GM12864 (cell line): ENCODE data around the gene NEURL1B.

Experiments used
- DNase-seq: peaks from one replicate; pipeline ENCODE4 v3.0.0-alpha.2; 2011; ENCODE audit warnings: low read depth
- H3K4me3 ChIP-seq: 2 replicates; pipeline ENCODE4 v1.5.1; 2011; ENCODE audit warnings: mild to moderate bottlenecking, low read depth, low read length, control low read depth
- CTCF ChIP-seq: IDR thresholded peaks from 2 replicates; pipeline ENCODE4 v1.5.1; 2011; ENCODE audit warnings: low read depth, mild to moderate bottlenecking, moderate library complexity, low read length, control low read depth, inconsistent platforms; ENCODE audit errors: missing control alignments

Gene NEURL1B

GRCh38 chr5:172602783-172603231, 38.3 kb upstream of the NEURL1B start:
- no peak for TF ChIP-seq CTCF
- DNase-seq, result no peak
- H3K4me3 ChIP-seq, result no peak overlapping the region

- DNase-seq, result no peak
- no peak overlapping the region for H3K4me3 ChIP-seq
- TF ChIP-seq CTCF, result no peak
Observed at GRCh38 chr5:172603251-172603806, 37.7 kb upstream of the NEURL1B start.

- no peak for TF ChIP-seq CTCF
- no peak overlapping the region for H3K4me3 ChIP-seq
- DNase-seq, result no peak
Observed at GRCh38 chr5:172605466-172605865, 35.6 kb upstream of the NEURL1B start.

- no peak for DNase-seq
- no peak overlapping the region for H3K4me3 ChIP-seq
- no peak for TF ChIP-seq CTCF
Observed at GRCh38 chr5:172606156-172606785, 34.8 kb upstream of the NEURL1B start.

- no peak overlapping the region for H3K4me3 ChIP-seq
- TF ChIP-seq CTCF, result no peak
- DNase-seq, result no peak
Observed at GRCh38 chr5:172607213-172607793, 33.8 kb upstream of the NEURL1B start.

- DNase-seq, result no peak
- no peak for TF ChIP-seq CTCF
- H3K4me3 ChIP-seq, result no peak overlapping the region
Observed at GRCh38 chr5:172608773-172609172, 32.3 kb upstream of the NEURL1B start.
